Testis (tissue), 3 donors: ENCODE measurements around the gene FAM83D. TPM values are rescaled to one million over a fixed set of nuclear protein-coding genes. Genes with fewer than 3 reads are reported as not detected.

Experiments
- DNase-seq: peaks from one replicate; pipeline ENCODE4 v3.0.0-alpha.2; 2019
- H3K27ac ChIP-seq, 2 donors: fragments of 200-600 bp; sonication (generic); one replicate each; pipeline ENCODE4 v1.5.1; 2019
- H3K27me3 ChIP-seq: fragments of 200-600 bp; sonication (generic); one replicate; pipeline ENCODE4 v1.5.1; 2019
- H3K36me3 ChIP-seq: fragments of 200-600 bp; sonication (generic); one replicate; pipeline ENCODE4 v1.5.1; 2017; ENCODE audit warnings: low read depth; ENCODE audit errors: missing control alignments
- H3K4me1 ChIP-seq: fragments of 200-600 bp; sonication (generic); one replicate; pipeline ENCODE4 v1.5.1; 2019
- H3K4me3 ChIP-seq, 2 donors: fragments of 200-600 bp; sonication (generic); one replicate each; pipeline ENCODE4 v1.5.1; 2017 to 2019
- H3K9me3 ChIP-seq: fragments of 200-600 bp; sonication (generic); one replicate; pipeline ENCODE4 v1.5.1; 2017
- POLR2A ChIP-seq: fragments of 450-650 bp; IDR thresholded peaks from one replicate; pipeline ENCODE4 v1.6.1; 2017; ENCODE audit warnings: antibody characterized with exemption, mild to moderate bottlenecking, moderate library complexity
- WGBS, 2 donors: methylation state at CpG; one replicate each; pipeline ENCODE4 v1.1.5; 2018; 5-methylcytosine and 5-hydroxymethylcytosine counted together
- intact Hi-C: fragments of 100-400 bp; cut with DNase I; formaldehyde crosslinking; loops from one replicate; pipeline ENCODE4 v1.15.1; 2023; ENCODE audit warnings: low total_unique reads
- polyA plus RNA-seq: library from polyadenylated mRNA; stranded (reverse); fragments of 350-450 nt; fragmentation: Illumina TruSeq; extraction: RNeasy Lipid Tissue Mini Kit (QIAGEN cat#74804); gene quantifications from one replicate; pipeline ENCODE4 v1.2.3, GENCODE V29; 2014; ENCODE audit warnings: low read depth, low replicate concordance; ENCODE audit not compliant: insufficient read depth
- total RNA-seq, 2 donors: library from RNA; depleted of rRNA; stranded (reverse); fragments of >200 nt; gene quantifications; one replicate each; pipeline ENCODE4 v1.2.3, GENCODE V29; 2016
- TF ChIP-seq, protein P1 (sequence below), 3 experiments: fragments of 450-650 bp in 2 of 3; fragments of 200-600 bp in 1 of 3; sonication (generic) in 1 of 3; IDR thresholded peaks; one replicate each; pipeline ENCODE4 v1.5.1; 2016 to 2019; ENCODE audit warnings: antibody characterized with exemption in 3 of 3, mild to moderate bottlenecking in 2 of 3, moderate library complexity in 1 of 3

FAM83D gene
- total and polyA plus RNA-seq, 3 donors from 2014 or later: 10.1 to 13.7 (median 13.1) TPM

DNA sequence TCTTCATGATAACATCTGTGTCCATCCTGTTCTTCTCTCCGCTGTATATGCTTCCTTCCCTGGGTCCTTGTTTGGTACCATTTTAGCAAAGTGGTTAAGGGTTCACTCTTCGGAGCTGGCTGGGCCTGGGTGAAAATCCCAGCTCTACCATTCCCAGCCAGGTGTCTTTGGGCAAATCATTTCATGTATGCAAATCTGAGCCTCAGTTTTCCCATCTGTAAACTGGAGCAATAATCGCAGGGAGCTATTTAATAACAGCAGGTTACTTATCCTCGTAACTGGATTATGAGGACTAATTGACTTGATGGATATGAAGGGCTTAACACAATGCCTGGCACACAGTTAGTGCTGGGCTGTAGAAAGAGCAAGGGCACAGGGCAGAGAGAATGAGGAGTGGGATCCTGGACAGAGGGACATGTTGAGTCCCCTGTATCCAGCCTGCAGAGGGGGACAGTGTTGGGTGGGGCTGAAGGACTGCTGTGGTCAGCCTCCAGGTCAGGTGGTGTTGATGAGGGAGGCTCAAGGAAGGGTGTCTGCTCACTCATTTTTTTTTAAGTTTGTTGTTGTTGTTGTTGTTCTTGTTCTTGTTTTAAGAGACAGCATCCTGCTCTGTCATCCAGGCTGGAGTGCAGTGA is 44.3 kb upstream of the FAM83D start:
- WGBS, 2 donors: 92 to 94% methylated on average over 4 of the region's 4 CpGs
- no peaks in the 10 kb centered on the region for H3K36me3 ChIP-seq
- no peak overlapping the region for H3K27ac ChIP-seq
- intact Hi-C loops: no loop called here
- H3K9me3 ChIP-seq: no peaks in the 10 kb centered on the region
- H3K4me3 ChIP-seq: no peak overlapping the region
- H3K4me1 ChIP-seq: no peaks in the 10 kb centered on the region
- no peaks in the 10 kb centered on the region for H3K27me3 ChIP-seq
- TF ChIP-seq, protein P1, sequence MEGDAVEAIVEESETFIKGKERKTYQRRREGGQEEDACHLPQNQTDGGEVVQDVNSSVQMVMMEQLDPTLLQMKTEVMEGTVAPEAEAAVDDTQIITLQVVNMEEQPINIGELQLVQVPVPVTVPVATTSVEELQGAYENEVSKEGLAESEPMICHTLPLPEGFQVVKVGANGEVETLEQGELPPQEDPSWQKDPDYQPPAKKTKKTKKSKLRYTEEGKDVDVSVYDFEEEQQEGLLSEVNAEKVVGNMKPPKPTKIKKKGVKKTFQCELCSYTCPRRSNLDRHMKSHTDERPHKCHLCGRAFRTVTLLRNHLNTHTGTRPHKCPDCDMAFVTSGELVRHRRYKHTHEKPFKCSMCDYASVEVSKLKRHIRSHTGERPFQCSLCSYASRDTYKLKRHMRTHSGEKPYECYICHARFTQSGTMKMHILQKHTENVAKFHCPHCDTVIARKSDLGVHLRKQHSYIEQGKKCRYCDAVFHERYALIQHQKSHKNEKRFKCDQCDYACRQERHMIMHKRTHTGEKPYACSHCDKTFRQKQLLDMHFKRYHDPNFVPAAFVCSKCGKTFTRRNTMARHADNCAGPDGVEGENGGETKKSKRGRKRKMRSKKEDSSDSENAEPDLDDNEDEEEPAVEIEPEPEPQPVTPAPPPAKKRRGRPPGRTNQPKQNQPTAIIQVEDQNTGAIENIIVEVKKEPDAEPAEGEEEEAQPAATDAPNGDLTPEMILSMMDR (IDR thresholded peaks at IDR 0.05): no peak
- TF ChIP-seq POLR2A: no peak
- DNase-seq: no peak

DNA sequence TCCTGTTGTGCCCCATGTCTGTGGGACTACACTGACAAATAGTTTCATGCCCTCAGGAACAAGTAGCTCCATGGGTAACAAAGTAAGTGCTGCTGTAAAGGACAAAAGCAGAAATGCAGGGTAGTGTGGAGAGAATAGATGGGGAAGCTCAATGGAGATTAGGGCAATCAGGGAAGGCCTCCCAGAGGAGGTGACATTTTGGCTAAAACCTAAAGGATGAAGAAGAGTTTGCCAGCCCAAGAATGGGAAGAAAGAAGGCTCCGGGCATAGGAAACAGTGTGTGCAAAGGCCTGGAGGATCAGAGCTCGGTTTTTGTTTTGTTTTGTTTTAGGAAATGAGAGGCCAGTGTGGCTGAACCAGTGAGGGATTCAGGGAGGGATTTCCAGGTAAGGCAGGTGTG is 43.6 kb upstream of the FAM83D start:
- no peaks in the 10 kb centered on the region for H3K27me3 ChIP-seq
- WGBS, 2 donors: 74 to 91% methylated on average over 2 of the region's 2 CpGs
- H3K36me3 ChIP-seq: no peaks in the 10 kb centered on the region
- TF ChIP-seq, protein P1 (IDR thresholded peaks at IDR 0.05): no peak
- no peak for TF ChIP-seq POLR2A
- intact Hi-C loops: no loop called here
- DNase-seq: no peak
- H3K4me3 ChIP-seq: no peak overlapping the region
- H3K4me1 ChIP-seq: no peaks in the 10 kb centered on the region
- H3K9me3 ChIP-seq: no peaks in the 10 kb centered on the region
- no peak overlapping the region for H3K27ac ChIP-seq

DNA sequence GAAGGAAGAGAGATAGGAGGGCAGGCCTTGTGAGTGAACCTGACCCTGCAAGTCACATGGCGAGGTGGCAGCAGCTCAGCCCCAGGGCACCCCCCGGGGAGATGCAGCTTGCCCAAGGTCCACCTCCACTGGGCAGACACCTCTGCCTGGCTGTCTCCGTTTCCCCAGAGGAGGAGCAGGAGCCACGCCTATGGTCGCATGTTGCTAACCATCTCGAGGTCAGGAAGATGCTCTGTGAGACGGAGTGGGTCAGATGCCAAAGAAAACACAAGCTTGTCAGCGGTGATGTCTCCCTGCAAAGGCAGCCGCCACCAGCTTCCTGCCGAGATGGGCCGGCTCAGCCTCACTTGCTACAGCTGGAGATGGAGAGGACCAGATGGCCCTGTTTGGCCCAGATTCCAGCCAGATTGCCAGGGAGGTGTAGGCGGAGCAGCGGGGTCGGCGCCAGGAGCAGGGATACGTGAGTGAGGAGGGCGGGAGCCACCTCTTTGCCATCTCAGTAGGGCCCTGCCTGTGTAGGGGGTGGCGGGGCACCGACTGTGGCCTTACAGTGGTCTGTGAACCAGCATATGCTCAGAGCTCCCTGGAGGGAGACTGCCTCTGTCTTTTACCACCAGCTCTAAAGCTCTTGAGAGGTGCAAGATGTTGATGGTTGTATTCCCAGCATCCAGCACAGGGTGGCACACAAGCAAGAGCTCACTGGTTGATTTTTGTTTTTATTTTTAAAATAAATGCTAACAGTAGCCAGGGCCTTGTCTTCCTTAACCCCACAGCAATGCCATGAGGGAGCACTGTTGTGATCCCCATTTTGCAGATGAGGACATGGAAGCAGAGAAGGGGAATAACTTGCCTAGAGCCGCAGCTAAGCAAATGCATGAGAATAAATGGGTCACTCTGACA is 42.9 kb upstream of the FAM83D start:
- no peak overlapping the region for H3K4me3 ChIP-seq
- no peak overlapping the region for H3K27ac ChIP-seq
- H3K36me3 ChIP-seq: no peaks in the 10 kb centered on the region
- intact Hi-C loops: no loop called here
- no peak for DNase-seq
- TF ChIP-seq POLR2A: no peak
- TF ChIP-seq, protein P1 (IDR thresholded peaks at IDR 0.05): no peak
- H3K9me3 ChIP-seq: no peaks in the 10 kb centered on the region
- WGBS, 2 donors: 42 to 58% methylated on average over 3 to 20 of the region's 20 CpGs
- H3K4me1 ChIP-seq: no peaks in the 10 kb centered on the region
- H3K27me3 ChIP-seq: no peaks in the 10 kb centered on the region

DNA sequence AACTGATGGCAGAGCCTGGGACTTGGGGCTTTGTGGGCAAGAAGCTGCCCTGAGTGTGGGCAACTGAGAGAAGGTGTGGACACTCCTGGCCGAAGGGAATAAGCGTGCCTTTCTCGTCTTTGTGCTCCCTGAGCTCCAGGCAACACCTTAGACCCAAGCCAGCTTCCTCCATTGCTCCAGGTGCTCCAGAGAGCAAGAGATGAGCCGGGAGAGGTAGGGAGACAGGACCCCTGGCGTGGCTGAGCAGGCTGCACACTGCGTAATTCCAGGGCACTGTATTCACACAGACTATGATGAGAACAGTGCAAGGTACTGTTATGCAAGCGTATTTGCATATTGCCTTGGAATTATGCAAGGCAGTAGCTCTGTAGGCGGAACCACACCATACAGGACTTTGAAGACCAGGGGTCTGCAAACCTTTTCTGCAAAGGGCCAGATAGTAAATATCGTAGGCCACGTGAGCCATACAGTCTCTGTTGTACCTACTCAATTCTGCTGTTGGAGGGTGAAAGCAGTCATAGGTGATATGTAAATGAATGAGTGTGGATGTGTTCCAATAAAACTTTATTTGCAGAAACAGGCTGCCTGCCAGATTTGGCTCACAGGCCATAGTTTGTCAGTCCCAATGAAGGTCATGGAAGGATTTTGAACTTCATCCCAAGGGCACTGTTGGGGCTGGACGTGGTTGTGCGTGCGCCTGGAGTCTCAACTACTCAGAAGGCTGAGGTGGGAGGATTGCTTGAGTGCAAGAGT is 42.1 kb upstream of the FAM83D start:
- intact Hi-C loops: no loop called here
- Histone ChIP-seq H3K27ac (no peak overlapping the region), H3K9me3 (no peaks in the 10 kb centered on the region), H3K27me3 (no peaks in the 10 kb centered on the region), H3K36me3 (no peaks in the 10 kb centered on the region), H3K4me3 (no peak overlapping the region), H3K4me1 (no peaks in the 10 kb centered on the region)
- 89 to 91% methylated on average over 13 of the region's 13 CpGs for WGBS, 2 donors
- no peak for DNase-seq
- TF ChIP-seq, protein P1 (IDR thresholded peaks at IDR 0.05): no peak
- no peak for TF ChIP-seq POLR2A
